Hepatocyte (in vitro differentiated cells): ENCODE measurements around the gene PTX4. TPM values are rescaled to one million over a fixed set of nuclear protein-coding genes. Genes with fewer than 3 reads are reported as not detected.

Experiments
- DNase-seq: peaks from one replicate; pipeline ENCODE4 v3.0.0-alpha.2; 2016; ENCODE audit warnings: low spot score
- H2AFZ ChIP-seq: fragments of 200-600 bp; sonication (generic); 2 replicates; pipeline ENCODE4 v1.6.0; 2016; ENCODE audit warnings: antibody characterized with exemption, mild to moderate bottlenecking
- H3K27ac ChIP-seq: fragments of 200-600 bp; sonication (generic); 2 replicates; pipeline ENCODE4 v1.5.1; 2016; ENCODE audit warnings: mild to moderate bottlenecking
- H3K27me3 ChIP-seq: fragments of 200-600 bp; sonication (generic); 2 replicates; pipeline ENCODE4 v1.6.1; 2016
- H3K36me3 ChIP-seq: fragments of 200-600 bp; sonication (generic); replicated peaks from 2 replicates; pipeline ENCODE4 v1.5.1; 2016; ENCODE audit warnings: low read depth; ENCODE audit not compliant: insufficient read depth
- H3K4me1 ChIP-seq: fragments of 200-600 bp; sonication (generic); 2 replicates; pipeline ENCODE4 v1.5.1; 2016; ENCODE audit warnings: mild to moderate bottlenecking, moderate library complexity; ENCODE audit not compliant: insufficient read depth
- H3K4me2 ChIP-seq: fragments of 200-600 bp; sonication (generic); 2 replicates; pipeline ENCODE4 v1.6.0; 2016
- H3K4me3 ChIP-seq: fragments of 200-600 bp; sonication (generic); 2 replicates; pipeline ENCODE4 v1.5.1; 2016; ENCODE audit warnings: mild to moderate bottlenecking
- H3K79me2 ChIP-seq: fragments of 200-600 bp; sonication (generic); 2 replicates; pipeline ENCODE4 v1.6.0; 2017; ENCODE audit warnings: mild to moderate bottlenecking
- H3K9me2 ChIP-seq: fragments of 200-600 bp; sonication (generic); replicated peaks from 2 replicates; pipeline ENCODE4 v1.6.0; 2017; ENCODE audit warnings: mild to moderate bottlenecking; ENCODE audit not compliant: insufficient read depth
- H3K9me3 ChIP-seq: fragments of 200-600 bp; sonication (generic); 2 replicates; pipeline ENCODE4 v1.5.1; 2016; ENCODE audit warnings: low read depth, mild to moderate bottlenecking
- H4K20me1 ChIP-seq: fragments of 200-600 bp; sonication (generic); 2 replicates; pipeline ENCODE4 v1.6.0; 2016; ENCODE audit warnings: mild to moderate bottlenecking; ENCODE audit not compliant: insufficient read depth, poor library complexity, severe bottlenecking
- CTCF ChIP-seq: fragments of 200-600 bp; sonication (generic); IDR thresholded peaks from 2 replicates; pipeline ENCODE4 v1.5.1; 2016; ENCODE audit warnings: antibody characterized with exemption, mild to moderate bottlenecking; ENCODE audit not compliant: poor library complexity
- EZH2 ChIP-seq: fragments of 200-600 bp; sonication (generic); IDR thresholded peaks from 2 replicates; pipeline ENCODE4 v1.6.1; 2016; ENCODE audit warnings: antibody characterized with exemption, mild to moderate bottlenecking, borderline replicate concordance
- EZH2phosphoT487 ChIP-seq: fragments of 200-600 bp; sonication (generic); IDR thresholded peaks from one replicate; pipeline ENCODE4 v1.6.1; 2018; ENCODE audit warnings: antibody characterized with exemption, mild to moderate bottlenecking, low read depth, moderate library complexity; ENCODE audit not compliant: unreplicated experiment, severe bottlenecking
- WGBS: methylation state at CpG from one replicate; pipeline ENCODE4 v1.1.6; 2016; ENCODE audit warnings: low lambda C conversion rate; ENCODE audit errors: missing lambda C conversion rate; 5-methylcytosine and 5-hydroxymethylcytosine counted together
- polyA plus RNA-seq: library from polyadenylated mRNA; unstranded; fragments of >200 nt; fragmentation: Nextera tagmentation; extraction: Ambion mirVana; gene quantifications from 2 replicates; pipeline ENCODE4 v1.2.1, GENCODE V29; 2016
- total RNA-seq: library from RNA; depleted of rRNA; stranded (reverse); fragments of >200 nt; gene quantifications from 2 replicates; pipeline ENCODE4 v1.2.3, GENCODE V29; 2014

Gene PTX4
- total and polyA plus RNA-seq, 2 experiments from 2014 or later: not detected

- Histone ChIP-seq H4K20me1 (no peaks in the 10 kb centered on the region), H2AFZ (no peak overlapping the region), H3K79me2 (no peaks in the 10 kb centered on the region), H3K27me3 (no peaks in the 10 kb centered on the region), H3K4me3 (no peak overlapping the region), H3K4me2 (no peak overlapping the region), H3K9me2 (no peaks in the 10 kb centered on the region), H3K27ac (no peak overlapping the region), H3K4me1 (no peaks in the 10 kb centered on the region), H3K36me3 (no peaks in the 10 kb centered on the region), H3K9me3 (no peaks in the 10 kb centered on the region)
- no peak for DNase-seq
- TF ChIP-seq CTCF: no peak
- TF ChIP-seq EZH2: no peak
- no peak for TF ChIP-seq EZH2phosphoT487
- WGBS: 95% methylated on average over 37 of the region's 37 CpGs
Measured at GRCh38 chr16:1505073-1505844, 16.5 kb upstream of the PTX4 start.

GRCh38 chr16:1503110-1503955, 14.6 kb upstream of the PTX4 start:
- Histone ChIP-seq H3K27me3 (no peaks in the 10 kb centered on the region), H3K4me2 (no peak overlapping the region), H2AFZ (no peak overlapping the region), H3K4me3 (no peak overlapping the region), H3K36me3 (no peaks in the 10 kb centered on the region), H3K79me2 (no peaks in the 10 kb centered on the region), H3K27ac (no peak overlapping the region), H3K9me2 (no peaks in the 10 kb centered on the region), H4K20me1 (no peaks in the 10 kb centered on the region), H3K4me1 (no peaks in the 10 kb centered on the region), H3K9me3 (no peaks in the 10 kb centered on the region)
- TF ChIP-seq EZH2phosphoT487 (no peak), EZH2 (no peak), CTCF (no peak)
- no peak for DNase-seq
- WGBS: 97% methylated on average over 34 of the region's 37 CpGs

GRCh38 chr16:1502092-1503004, 13.6 kb upstream of the PTX4 start:
- Histone ChIP-seq H3K36me3 (no peaks in the 10 kb centered on the region), H2AFZ (no peak overlapping the region), H3K4me2 (no peak overlapping the region), H3K4me1 (no peaks in the 10 kb centered on the region), H3K27me3 (no peaks in the 10 kb centered on the region), H3K9me2 (no peaks in the 10 kb centered on the region), H4K20me1 (no peaks in the 10 kb centered on the region), H3K79me2 (no peaks in the 10 kb centered on the region), H3K9me3 (no peaks in the 10 kb centered on the region), H3K4me3 (no peak overlapping the region), H3K27ac (no peak overlapping the region)
- no peak for TF ChIP-seq EZH2phosphoT487
- TF ChIP-seq CTCF: no peak
- no peak for TF ChIP-seq EZH2
- 98% methylated on average over 36 of the region's 42 CpGs for WGBS
- no peak for DNase-seq
